Stimulated activated effector memory CD8-positive, alpha-beta T cell treated with anti-CD3 and anti-CD28 coated beads, Interleukin-12 subunit alpha, Interleukin-12 subunit beta, amount 100 ng/mL, for 72 hours (primary cell): ENCODE data around the gene TIMM44.
"Not testable (repeated sequence)": the region's sequence is repeated elsewhere in the genome, so short reads cannot be mapped to it uniquely, and the experiment has no call there.

ENCODE experiments used
- ATAC-seq: fragments of 150-1000 bp; cut with Tn5 transposase; 2 replicates; pipeline ENCODE4 v1.10.0; 2021
- DNase-seq, 2 donors: peaks; one replicate each; pipeline ENCODE4 v3.0.0; 2021 to 2022; ENCODE audit warnings: low spot score in 2 of 2
- H3K27ac Mint-ChIP-seq: one replicate; pipeline ENCODE4 v1.8.0; 2022; ENCODE audit warnings: mild to moderate bottlenecking, mixed read lengths
- H3K36me3 Mint-ChIP-seq: one replicate; pipeline ENCODE4 v1.8.0; 2022; ENCODE audit warnings: mild to moderate bottlenecking, mixed read lengths
- H3K4me1 Mint-ChIP-seq: one replicate; pipeline ENCODE4 v1.8.0; 2022; ENCODE audit warnings: mixed read lengths
- H3K4me3 Mint-ChIP-seq: one replicate; pipeline ENCODE4 v1.8.0; 2022; ENCODE audit warnings: mild to moderate bottlenecking, mixed read lengths
- H3K9me3 Mint-ChIP-seq: one replicate; pipeline ENCODE4 v1.8.0; 2022; ENCODE audit warnings: mixed read lengths

Gene TIMM44

GRCh38 chr19:7941895-7942596 lies 1.4 kb downstream of the TIMM44 start:
- H3K9me3 Mint-ChIP-seq: no peaks in the 10 kb centered on the region
- no peak for ATAC-seq
- H3K4me3 Mint-ChIP-seq: peak overlapping the region; percentile 95
- H3K36me3 Mint-ChIP-seq: peaks cover 73% of the 10 kb centered on the region
- H3K4me1 Mint-ChIP-seq: peaks cover 48% of the 10 kb centered on the region
- no peak for DNase-seq
- peak overlapping the region; percentile 98 for H3K27ac Mint-ChIP-seq

DNA sequence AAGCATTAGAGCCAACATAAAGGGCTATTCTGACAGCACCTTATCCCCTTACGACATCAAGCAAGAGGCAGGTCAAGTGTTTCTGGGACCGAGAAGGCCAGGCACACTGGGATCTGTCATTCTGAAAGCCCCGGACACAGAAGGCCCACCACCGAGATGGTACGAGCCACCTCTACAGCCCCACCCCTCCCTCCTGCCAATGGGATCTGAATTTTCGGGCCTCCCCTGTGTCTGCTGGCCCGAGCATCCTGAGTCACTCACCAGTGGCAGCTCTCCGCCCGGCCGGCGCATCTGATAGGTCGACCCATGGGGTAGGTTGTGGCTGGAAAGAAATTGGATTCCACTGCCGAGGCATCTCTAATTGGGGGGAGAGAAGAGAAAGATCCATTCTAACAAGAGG lies 2.6 kb downstream of the TIMM44 start:
- Mint-ChIP-seq H3K36me3 (peaks cover 85% of the 10 kb centered on the region), H3K9me3 (no peaks in the 10 kb centered on the region), H3K4me1 (peaks cover 48% of the 10 kb centered on the region), H3K4me3 (no peak overlapping the region), H3K27ac (peak overlapping the region; percentile 38)
- ATAC-seq: no peak
- DNase-seq: no peak

DNA sequence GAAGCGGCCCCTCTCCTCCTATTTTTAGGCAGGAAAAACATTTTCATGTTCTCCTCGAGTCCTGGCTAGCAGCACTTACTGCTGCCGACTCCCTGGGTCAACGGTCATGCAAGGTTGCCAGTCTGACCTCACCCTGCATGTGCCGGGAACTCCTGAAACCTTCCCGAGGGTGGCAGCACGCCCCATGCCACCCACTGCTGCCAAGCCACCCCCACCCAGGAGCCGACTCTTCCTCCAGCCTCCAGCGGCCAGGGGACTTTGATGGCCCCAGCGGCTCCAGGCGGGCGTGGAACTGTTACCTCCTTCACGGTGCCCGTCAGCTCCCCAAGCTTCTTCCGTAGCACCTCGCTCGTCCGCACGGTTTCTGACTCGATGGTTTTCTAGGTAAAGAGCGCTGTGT lies 8.7 kb downstream of the TIMM44 start:
- Mint-ChIP-seq H3K9me3 (no peaks in the 10 kb centered on the region), H3K4me1 (peaks cover 9% of the 10 kb centered on the region), H3K36me3 (peaks cover 87% of the 10 kb centered on the region), H3K27ac (no peak overlapping the region), H3K4me3 (no peak overlapping the region)
- no peak for DNase-seq
- ATAC-seq: no peak

- ATAC-seq: no peak
- no peak overlapping the region for H3K4me3 Mint-ChIP-seq
- peaks cover 85% of the 10 kb centered on the region for H3K36me3 Mint-ChIP-seq
- no peak overlapping the region for H3K27ac Mint-ChIP-seq
- no peaks in the 10 kb centered on the region for H3K9me3 Mint-ChIP-seq
- DNase-seq: no peak
- peaks cover 15% of the 10 kb centered on the region for H3K4me1 Mint-ChIP-seq
Measured at GRCh38 chr19:7933828-7934725, 9.4 kb downstream of the TIMM44 start.

GRCh38 chr19:7933411-7933810 lies 10.1 kb downstream of the TIMM44 start:
- Mint-ChIP-seq H3K9me3 (no peaks in the 10 kb centered on the region), H3K4me1 (peaks cover 15% of the 10 kb centered on the region), H3K36me3 (peaks cover 84% of the 10 kb centered on the region), H3K27ac (no peak overlapping the region), H3K4me3 (no peak overlapping the region)
- ATAC-seq (no peak), DNase-seq (no peak)

DNA sequence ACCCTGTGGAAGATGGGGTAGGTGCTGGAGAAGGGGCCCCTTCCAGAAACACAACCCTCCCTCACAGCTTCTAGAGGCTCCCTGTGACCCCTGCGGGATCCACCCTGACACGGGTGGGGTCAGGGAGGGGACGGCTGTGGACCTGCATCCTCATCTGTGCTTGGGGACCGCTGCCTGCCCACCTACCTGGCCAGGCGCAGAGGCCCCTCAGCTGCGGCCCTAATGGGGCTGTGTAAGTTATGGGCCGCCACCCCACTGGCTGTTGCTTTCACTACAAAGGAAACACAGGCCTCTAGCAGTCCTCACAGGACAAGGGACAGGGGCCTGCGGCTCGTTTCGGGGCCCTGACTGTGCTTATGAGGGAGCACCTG lies 10.6 kb downstream of the TIMM44 start:
- peaks cover 79% of the 10 kb centered on the region for H3K36me3 Mint-ChIP-seq
- DNase-seq (no peak), ATAC-seq (no peak)
- H3K27ac Mint-ChIP-seq: no peak overlapping the region
- no peaks in the 10 kb centered on the region for H3K9me3 Mint-ChIP-seq
- H3K4me3 Mint-ChIP-seq: no peak overlapping the region
- H3K4me1 Mint-ChIP-seq: peaks cover 20% of the 10 kb centered on the region

GRCh38 chr19:7932276-7932929 lies 11.1 kb downstream of the TIMM44 start:
- peaks cover 73% of the 10 kb centered on the region for H3K36me3 Mint-ChIP-seq
- ATAC-seq (no peak), DNase-seq (no peak)
- H3K4me1 Mint-ChIP-seq: peaks cover 20% of the 10 kb centered on the region
- no peak overlapping the region for H3K27ac Mint-ChIP-seq
- no peaks in the 10 kb centered on the region for H3K9me3 Mint-ChIP-seq
- no peak overlapping the region for H3K4me3 Mint-ChIP-seq

DNA sequence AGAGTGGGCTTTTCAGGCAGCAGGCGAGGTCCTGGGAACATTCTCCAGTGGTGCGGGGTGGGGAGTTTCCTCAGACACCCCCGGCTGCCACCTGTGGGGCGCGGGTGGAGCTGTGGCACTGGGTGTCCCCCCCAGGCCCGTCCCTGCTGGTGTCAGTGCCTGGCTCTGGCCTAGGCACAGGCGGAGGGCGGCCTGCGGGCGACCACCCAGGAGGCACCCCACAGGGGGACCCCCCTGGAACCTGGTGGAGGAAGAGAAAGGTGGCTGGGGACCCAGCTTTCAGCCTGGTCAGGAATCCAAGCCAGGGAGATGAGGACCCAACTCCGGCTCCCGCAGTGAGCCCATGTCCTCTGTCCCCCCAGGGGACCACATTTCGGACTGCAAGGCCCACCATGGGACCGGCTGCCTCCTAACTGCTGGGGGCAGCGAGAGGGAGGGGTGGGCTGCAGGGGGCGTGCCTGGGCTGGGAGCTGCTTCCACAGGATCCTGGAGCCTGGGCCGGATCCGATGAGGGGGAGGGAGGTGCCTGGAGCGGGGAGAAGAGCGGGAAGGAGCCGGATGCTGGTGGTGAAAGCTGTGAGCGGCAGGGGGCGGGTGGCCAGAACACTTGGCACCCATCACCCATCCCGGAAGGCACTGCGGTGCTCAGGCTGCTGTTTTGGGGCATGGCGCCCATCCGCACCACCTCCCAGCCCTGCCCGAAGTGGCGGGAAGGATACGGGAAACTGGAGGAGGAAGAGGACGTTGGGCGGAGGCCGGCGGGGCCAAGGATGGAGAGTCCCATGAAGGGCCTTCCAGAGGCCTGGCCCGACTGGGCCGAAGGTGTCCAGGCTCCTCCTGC lies 12.0 kb downstream of the TIMM44 start:
- H3K27ac Mint-ChIP-seq: no peak overlapping the region

GRCh38 chr19:7930765-7931164 lies 12.7 kb downstream of the TIMM44 start:
- Mint-ChIP-seq H3K27ac (no peak overlapping the region), H3K4me1 (peaks cover 25% of the 10 kb centered on the region), H3K9me3 (no peaks in the 10 kb centered on the region), H3K4me3 (no peak overlapping the region), H3K36me3 (peaks cover 63% of the 10 kb centered on the region)
- DNase-seq (no peak), ATAC-seq (no peak)

More for the DNA sequence above, 12.0 kb downstream of the TIMM44 start:
- Mint-ChIP-seq H3K9me3 (no peaks in the 10 kb centered on the region), H3K4me1 (peaks cover 21% of the 10 kb centered on the region), H3K4me3 (no peak overlapping the region), H3K36me3 (peaks cover 67% of the 10 kb centered on the region)
- ATAC-seq: no peak
- no peak for DNase-seq

DNA sequence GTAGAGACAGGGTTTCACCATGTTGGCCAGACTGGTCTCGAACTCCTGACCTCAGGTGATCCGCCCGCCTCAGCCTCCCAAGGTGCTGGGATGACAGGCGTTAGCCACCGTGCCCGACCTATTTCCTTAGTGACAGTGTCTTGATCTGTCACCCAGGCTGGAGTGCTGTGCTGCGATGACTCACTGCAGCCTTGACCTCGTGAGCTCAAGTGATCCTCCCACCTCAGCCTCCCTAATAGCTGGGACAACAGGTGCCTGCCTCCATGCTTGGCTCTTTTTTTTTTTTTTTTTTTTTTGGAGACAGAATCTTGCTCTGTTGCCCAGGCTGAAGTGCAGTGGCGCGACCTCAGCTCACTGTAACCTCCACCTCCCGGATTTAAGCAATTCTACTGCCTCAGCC lies 13.4 kb downstream of the TIMM44 start:
- peaks cover 29% of the 10 kb centered on the region for H3K4me1 Mint-ChIP-seq
- not testable (repeated sequence) for H3K4me3 Mint-ChIP-seq, ATAC-seq, DNase-seq, H3K9me3 Mint-ChIP-seq
- H3K36me3 Mint-ChIP-seq: peaks cover 60% of the 10 kb centered on the region
- peak overlapping the region; percentile 84 for H3K27ac Mint-ChIP-seq

GRCh38 chr19:7928741-7929701 lies 14.4 kb downstream of the TIMM44 start:
- Mint-ChIP-seq H3K4me1 (peaks cover 37% of the 10 kb centered on the region), H3K4me3 (no peak overlapping the region), H3K27ac (peak overlapping the region; percentile 84), H3K36me3 (peaks cover 52% of the 10 kb centered on the region), H3K9me3 (no peaks in the 10 kb centered on the region)
- DNase-seq (peak; percentile 54 to 84), ATAC-seq (peak; percentile 56)

GRCh38 chr19:7928334-7928706 lies 15.1 kb downstream of the TIMM44 start:
- Mint-ChIP-seq H3K36me3 (peaks cover 46% of the 10 kb centered on the region), H3K9me3 (no peaks in the 10 kb centered on the region), H3K4me3 (no peak overlapping the region), H3K4me1 (peaks cover 37% of the 10 kb centered on the region), H3K27ac (peak overlapping the region; percentile 84)
- DNase-seq (no peak), ATAC-seq (no peak)

DNA sequence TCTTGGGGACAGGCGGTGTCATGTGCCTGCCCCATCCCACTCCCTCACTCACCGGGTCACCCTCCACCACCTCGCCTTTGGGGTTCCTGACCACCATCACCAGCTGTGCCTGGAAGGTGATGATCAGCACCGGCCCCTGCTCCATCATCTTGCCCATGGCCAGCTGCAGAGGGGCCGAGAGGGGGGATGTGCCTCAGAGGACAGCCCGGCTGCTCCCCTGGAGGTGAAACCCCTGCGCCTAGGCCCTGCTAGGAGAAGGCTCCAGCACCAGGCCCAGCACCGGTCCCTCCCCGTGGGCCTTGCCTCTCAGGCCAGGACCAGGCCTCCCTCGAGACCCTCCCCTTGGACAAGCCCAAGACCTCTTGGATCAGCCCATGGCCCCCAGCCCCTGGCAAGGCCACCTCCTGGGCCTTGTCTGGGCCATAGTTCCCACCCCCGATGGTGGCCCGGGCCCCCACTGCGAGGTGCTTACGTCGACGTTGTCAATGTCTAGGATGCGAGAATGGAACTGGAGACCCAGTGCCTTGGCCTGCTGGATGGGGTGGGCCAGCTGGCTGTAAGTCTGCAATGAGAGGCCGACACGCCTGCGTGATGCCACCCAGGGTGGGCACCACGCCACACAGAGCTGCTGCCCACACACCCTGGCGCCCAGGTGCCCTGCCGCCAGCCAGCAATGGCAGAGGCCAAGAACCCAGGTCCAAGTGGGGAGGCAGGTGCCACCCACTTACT lies 15.7 kb downstream of the TIMM44 start:
- Mint-ChIP-seq H3K9me3 (no peaks in the 10 kb centered on the region), H3K4me3 (no peak overlapping the region), H3K4me1 (peaks cover 37% of the 10 kb centered on the region), H3K36me3 (peaks cover 51% of the 10 kb centered on the region), H3K27ac (peak overlapping the region; percentile 84)
- DNase-seq (no peak), ATAC-seq (no peak)
